Pancreas (tissue), 10 donors: ENCODE measurements around the gene POFUT1. TPM values are rescaled to one million over a fixed set of nuclear protein-coding genes. Genes with fewer than 3 reads are reported as not detected.

Experiments
- ATAC-seq, 4 donors: fragments of 200-7000 bp; cut with Tn5 transposase; one replicate each; pipeline versions ENCODE4 v1.8.0 to v1.9.1; 2020; ENCODE audit warnings: mild to moderate bottlenecking in 4 of 4, moderate library complexity in 4 of 4
- DNase-seq, 6 donors: peaks; one replicate each; pipeline ENCODE4 v3.0.0-alpha.2; 2020
- FAIRE-seq: peaks from 2 replicates; lab custom pipeline; 2012; peaks lifted over from hg19 to GRCh38; lab: Jason Lieb, UNC
- H3K27ac ChIP-seq, 4 donors: fragments of 200-600 bp; sonication (generic); 1 replicate in 3 of 4; 2 replicates in 1 of 4; pipeline versions ENCODE4 v1.5.0 to v1.8.0; 2020
- H3K27me3 ChIP-seq, 4 donors: fragments of 200-600 bp; one replicate each; pipeline ENCODE4 v1.8.0; 2021
- H3K36me3 ChIP-seq, 3 donors: fragments of 200-600 bp; sonication (generic) in 1 of 3; one replicate each; pipeline versions ENCODE4 v1.5.0 to v1.8.0; 2020 to 2021
- H3K4me1 ChIP-seq, 3 donors: fragments of 200-600 bp; one replicate each; pipeline ENCODE4 v1.8.0; 2021
- H3K4me3 ChIP-seq, 4 donors: fragments of 200-600 bp; sonication (generic) in 2 of 4; one replicate each; pipeline versions ENCODE4 v1.5.0 to v1.8.0; 2020 to 2021
- H3K9me3 ChIP-seq, 4 donors: fragments of 200-600 bp; one replicate each; pipeline ENCODE4 v1.8.0; 2021
- CTCF ChIP-seq, 4 donors: fragments of 200-600 bp; sonication (generic) in 3 of 4; IDR thresholded peaks; one replicate each; pipeline versions ENCODE4 v1.5.0 to v1.8.0; 2021; ENCODE audit warnings: antibody characterized with exemption in 4 of 4
- WGBS, 2 donors: extraction: QIAGEN DNeasy Blood & Tissue Kit; methylation state at CpG; one replicate each; pipeline ENCODE4 v1.1.7; 2013; 5-methylcytosine and 5-hydroxymethylcytosine counted together
- intact Hi-C, 3 donors: fragments of 100-400 bp; cut with DNase I; formaldehyde crosslinking; loops; one replicate each; pipeline versions ENCODE4 v1.11.1 to v1.14.2; 2022
- polyA plus RNA-seq, 2 donors: library from polyadenylated mRNA; stranded (reverse); fragments of 200-250 nt; gene quantifications; one replicate each; pipeline ENCODE4 v1.2.3, GENCODE V29; 2013
- total RNA-seq, 6 donors: library from RNA; stranded (reverse); fragmentation: NEBNext Ultra II Directional in 4 of 6; extraction: Animal tissue kit (Norgen Biotek cat#: 25700) in 4 of 6; gene quantifications; one replicate each; pipeline versions ENCODE4 v1.2.1 to v1.2.4, GENCODE V29; 2021 to 2023
- donor health status: healthy with polysubstance abuse.
- donor health status: DM: no; HTN: no; CAD: no; lungs with moderate emphysema.
- donor health status: DM: no; HTN: no; CAD: no.
- donor health status: control.
- donor health status: control.
- donor health status: Bipolar disorder and iron deficiency.
- donor health status: DM: yes; HTN: yes; CAD: no.
- donor health status: DM: no; HTN: no; CAD: no.
- donor health status: DM: no; HTN: no; CAD: no.
- donor health status: DM: yes; HTN: yes; CAD: no.

POFUT1 gene
- total and polyA plus RNA-seq, 8 donors: 7.3 to 20.7 (median 14.9) TPM

GRCh38 chr20:32238483-32239425, 31.1 kb downstream of the POFUT1 start:
- no peaks in the 10 kb centered on the region for H3K9me3 ChIP-seq
- no peaks in the 10 kb centered on the region for H3K27me3 ChIP-seq
- no peak for DNase-seq
- peaks cover 7 to 11% (median 9%) of the 10 kb centered on the region in 3 donors for H3K4me1 ChIP-seq
- TF ChIP-seq CTCF (IDR thresholded peaks at IDR 0.05): no peak
- FAIRE-seq: no peak
- ATAC-seq: no peak
- H3K27ac ChIP-seq: no peak overlapping the region
- peaks cover 0 to under 1% (median 0%) of the 10 kb centered on the region in 3 donors for H3K36me3 ChIP-seq
- intact Hi-C loops: no loop called here
- WGBS, 2 donors: 89 to 91% methylated on average over 9 of the region's 9 CpGs
- no peak overlapping the region for H3K4me3 ChIP-seq

- intact Hi-C loops: no loop called here
- FAIRE-seq: no peak
- no peak overlapping the region for H3K27ac ChIP-seq
- TF ChIP-seq CTCF (IDR thresholded peaks at IDR 0.05): no peak
- ATAC-seq: peak in 3 of 4 donors; percentile 29 to 50 (median 30)
- H3K27me3 ChIP-seq: no peaks in the 10 kb centered on the region
- no peak for DNase-seq
- H3K9me3 ChIP-seq: no peaks in the 10 kb centered on the region
- peaks cover 7 to 9% (median 9%) of the 10 kb centered on the region in 3 donors for H3K4me1 ChIP-seq
- no peak overlapping the region for H3K4me3 ChIP-seq
- no peaks in the 10 kb centered on the region for H3K36me3 ChIP-seq
- 5 to 8% methylated on average over 1 of the region's 1 CpG for WGBS, 2 donors
Measured at GRCh38 chr20:32240205-32240604, 32.5 kb downstream of the POFUT1 start.

GRCh38 chr20:32241807-32242206, 34.1 kb downstream of the POFUT1 start:
- 90% methylated on average over 4 of the region's 4 CpGs for WGBS, 2 donors
- no peaks in the 10 kb centered on the region for H3K36me3 ChIP-seq
- H3K4me1 ChIP-seq: peaks cover 7 to 9% (median 7%) of the 10 kb centered on the region in 3 donors
- no peak for TF ChIP-seq CTCF (IDR thresholded peaks at IDR 0.05)
- no peaks in the 10 kb centered on the region for H3K9me3 ChIP-seq
- no peak for ATAC-seq
- intact Hi-C loops: no loop called here
- no peak overlapping the region for H3K27ac ChIP-seq
- H3K27me3 ChIP-seq: no peaks in the 10 kb centered on the region
- DNase-seq: no peak
- no peak for FAIRE-seq
- H3K4me3 ChIP-seq: no peak overlapping the region

- Histone ChIP-seq H3K27ac (no peak overlapping the region), H3K4me1 (peaks cover 7 to 9% (median 7%) of the 10 kb centered on the region in 3 donors), H3K27me3 (no peaks in the 10 kb centered on the region), H3K4me3 (no peak overlapping the region), H3K9me3 (no peaks in the 10 kb centered on the region), H3K36me3 (no peaks in the 10 kb centered on the region)
- ATAC-seq (no peak), FAIRE-seq (no peak), DNase-seq (no peak)
- WGBS, 2 donors: 93 to 97% methylated on average over 6 of the region's 6 CpGs
- no peak for TF ChIP-seq CTCF (IDR thresholded peaks at IDR 0.05)
- intact Hi-C loops: no loop called here
Measured at GRCh38 chr20:32244150-32244823, 36.6 kb downstream of the POFUT1 start.
